Lung microvascular endothelial cell (primary cell): ENCODE data around the gene ZCCHC2. TPM values are rescaled to one million over a fixed set of nuclear protein-coding genes. Genes with fewer than 3 reads are reported as not detected.
A peak's percentile ranks its signal among the peaks of the same experiment; 100 is the strongest.

Experiments
- DNase-seq, 2 donors: peaks; one replicate each; pipeline versions ENCODE4 v3.0.0 to v3.0.0-alpha.2; 2010; ENCODE audit warnings: low read depth in 2 of 2
- total RNA-seq: library from RNA; depleted of rRNA; stranded (reverse); fragments of >200 nt; gene quantifications from 2 replicates; pipeline ENCODE4 v1.2.1, GENCODE V29; 2014

Gene ZCCHC2
- total RNA-seq, 1 donor from 2014 or later, result 16.1 TPM

DNA sequence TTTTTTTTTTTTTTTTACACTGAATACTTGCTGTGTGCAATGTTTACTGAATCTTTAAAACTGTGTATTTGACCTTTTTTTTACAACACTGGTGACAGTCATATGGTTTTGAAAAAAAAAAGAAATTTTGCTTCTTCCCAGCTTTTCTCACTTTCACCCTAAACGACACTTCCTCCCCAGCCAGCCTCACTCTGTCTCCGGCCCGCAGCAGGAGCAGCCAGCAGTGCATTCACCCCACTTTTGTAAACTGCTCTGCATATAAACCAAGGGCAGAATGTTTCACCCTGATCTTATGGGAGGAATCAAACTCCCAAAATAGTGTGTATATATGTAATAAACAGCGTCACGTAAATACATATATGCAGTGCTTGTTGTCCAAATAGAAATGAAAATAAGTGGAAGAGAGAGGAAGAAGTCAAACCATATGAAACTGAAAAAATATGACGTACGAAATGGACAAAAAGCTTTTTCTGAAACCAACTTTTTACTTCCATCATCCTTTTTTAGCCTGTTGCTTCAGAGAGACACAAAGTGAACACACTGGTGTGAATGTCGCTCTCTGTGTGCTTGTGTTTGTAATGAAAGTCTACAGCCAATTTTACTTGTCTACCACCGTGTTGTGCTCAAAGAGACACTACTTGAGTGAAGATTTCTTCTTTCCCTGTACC, 54.2 kb downstream of the ZCCHC2 start:
- no peak for DNase-seq

GRCh38 chr18:62577765-62578164, 54.9 kb downstream of the ZCCHC2 start:
- peak in 1 of 2 donors; percentile 45 for DNase-seq

GRCh38 chr18:62578980-62579511, 56.2 kb downstream of the ZCCHC2 start:
- peak in 1 of 2 donors; percentile 68 for DNase-seq

- no peak for DNase-seq
These were observed 60.6 kb downstream of the ZCCHC2 start for GRCh38 chr18:62583376-62583775.

DNA sequence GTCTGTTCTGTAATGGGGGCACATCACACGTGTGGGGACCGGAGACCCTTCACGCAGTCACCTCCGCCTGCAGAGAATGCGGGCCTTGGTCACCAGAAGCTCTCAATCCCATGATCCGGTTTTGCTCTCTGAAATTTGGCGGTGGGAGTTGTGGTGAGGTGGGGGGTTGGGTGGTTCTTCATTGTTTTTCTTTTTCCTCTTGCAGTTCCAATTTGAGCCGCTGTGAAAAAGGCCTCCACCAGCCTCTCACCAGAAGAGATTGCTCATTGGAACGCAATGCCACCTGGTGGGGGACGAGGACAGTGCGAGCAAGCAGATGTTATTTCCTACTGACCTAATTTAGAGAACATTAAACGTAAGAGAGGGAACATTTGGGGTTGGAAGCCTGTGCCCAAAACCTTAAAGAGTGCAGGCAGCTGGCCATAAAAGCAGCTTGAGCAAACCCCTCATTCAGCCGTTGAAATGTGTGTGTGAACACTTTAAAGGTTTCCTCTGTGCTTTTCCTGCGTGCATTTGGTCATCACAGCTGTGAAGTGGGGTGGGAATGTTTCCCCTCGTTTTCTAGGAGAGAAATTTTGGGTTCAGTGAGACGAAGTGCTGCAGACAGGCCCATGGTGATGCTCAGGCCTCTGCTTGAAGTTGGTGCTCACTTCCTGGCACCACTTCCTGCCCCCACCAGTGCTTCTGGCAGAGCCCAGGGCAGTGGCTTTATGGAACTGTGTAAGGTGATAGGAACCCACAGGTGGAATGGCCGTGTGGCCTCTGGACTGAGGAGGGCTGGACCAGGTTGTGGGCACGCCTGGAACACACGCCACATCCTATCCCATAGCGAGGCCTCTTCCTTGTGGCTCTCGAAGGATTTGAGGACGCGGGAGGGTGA, 61.7 kb downstream of the ZCCHC2 start:
- DNase-seq, result peak; percentile 90 to 94

DNA sequence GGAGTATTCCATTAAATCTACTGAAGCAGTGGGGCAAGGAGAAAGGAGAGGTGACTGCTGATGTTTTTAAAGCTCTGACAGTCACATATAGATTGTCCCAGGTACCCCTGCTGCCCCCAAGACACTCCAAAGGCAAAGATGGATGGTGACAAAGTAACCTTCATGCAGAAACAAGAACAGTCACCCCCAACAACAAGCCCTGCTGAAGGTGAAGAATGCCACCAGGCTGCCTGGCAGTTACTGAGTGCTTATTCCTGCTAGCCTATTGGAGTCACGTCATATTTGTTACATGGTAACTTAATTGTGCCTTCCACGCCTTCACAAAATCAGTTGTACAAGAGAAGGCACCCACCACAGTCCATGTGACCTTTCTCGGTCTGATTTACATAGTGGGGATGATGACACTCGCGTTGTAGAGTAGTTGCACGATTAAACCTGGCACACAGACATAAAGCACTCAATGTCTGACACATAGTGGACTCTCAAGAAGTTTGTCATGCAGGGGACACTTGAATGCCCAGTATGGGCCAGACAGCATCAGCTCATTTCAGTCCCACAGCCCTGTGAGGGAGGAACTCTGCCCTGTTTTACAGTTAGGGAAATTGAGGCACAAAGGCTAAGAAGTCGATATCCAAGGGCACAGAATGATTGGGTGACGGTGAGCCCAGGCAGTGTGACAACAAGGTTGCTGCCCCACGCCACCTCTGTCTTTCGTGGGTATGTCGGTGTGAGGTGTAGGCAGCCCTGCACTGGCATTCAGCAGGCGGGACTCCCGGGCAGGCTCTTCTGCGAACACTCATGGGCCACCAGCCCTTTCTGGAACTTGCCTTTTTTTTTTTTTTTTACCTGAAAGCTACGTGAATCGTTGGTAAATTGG, 62.7 kb downstream of the ZCCHC2 start:
- DNase-seq, result no peak

GRCh38 chr18:62586151-62586774, 63.4 kb downstream of the ZCCHC2 start:
- peak; percentile 74 to 80 for DNase-seq

GRCh38 chr18:62586781-62587487, 64.1 kb downstream of the ZCCHC2 start:
- no peak for DNase-seq

DNA sequence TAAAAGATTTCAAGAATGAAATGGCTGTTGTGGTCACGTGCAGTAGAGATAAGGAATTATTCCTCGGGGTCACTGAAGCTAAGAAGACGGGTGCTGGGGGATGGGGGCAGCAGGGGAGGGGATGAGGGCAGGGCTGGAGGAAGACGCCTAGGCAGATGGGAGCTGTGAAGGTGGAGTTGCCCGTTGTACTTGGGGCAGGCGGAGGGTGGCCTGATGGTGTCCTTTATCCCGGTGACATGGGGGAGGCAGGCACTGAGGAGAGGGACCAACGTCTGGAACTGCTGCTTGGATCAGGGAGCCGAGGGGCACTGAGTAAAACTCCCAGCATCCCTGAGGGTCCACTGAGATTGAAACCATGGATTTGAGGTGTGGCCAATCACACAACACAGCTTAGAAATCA, 64.9 kb downstream of the ZCCHC2 start:
- no peak for DNase-seq

DNA sequence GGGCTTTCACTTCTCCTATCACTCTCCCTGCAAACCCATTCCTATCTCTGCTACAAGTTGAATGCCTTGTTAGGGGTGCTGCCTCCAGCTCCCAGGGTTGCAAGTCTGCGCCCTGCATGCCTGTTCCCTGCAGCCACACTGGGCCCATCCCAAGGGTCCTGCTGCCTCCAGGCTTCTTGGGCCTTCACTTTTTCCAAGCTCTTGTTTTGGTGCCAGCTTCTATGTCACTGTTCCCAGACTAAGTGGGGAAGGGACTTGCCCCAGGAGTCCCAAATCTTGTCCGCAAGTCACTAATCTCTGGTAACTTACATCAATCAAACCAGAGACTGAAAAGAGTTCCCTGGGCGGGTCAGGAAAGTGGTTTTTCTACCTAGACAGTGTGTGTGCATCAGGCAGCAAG, 65.4 kb downstream of the ZCCHC2 start:
- DNase-seq, result no peak

DNA sequence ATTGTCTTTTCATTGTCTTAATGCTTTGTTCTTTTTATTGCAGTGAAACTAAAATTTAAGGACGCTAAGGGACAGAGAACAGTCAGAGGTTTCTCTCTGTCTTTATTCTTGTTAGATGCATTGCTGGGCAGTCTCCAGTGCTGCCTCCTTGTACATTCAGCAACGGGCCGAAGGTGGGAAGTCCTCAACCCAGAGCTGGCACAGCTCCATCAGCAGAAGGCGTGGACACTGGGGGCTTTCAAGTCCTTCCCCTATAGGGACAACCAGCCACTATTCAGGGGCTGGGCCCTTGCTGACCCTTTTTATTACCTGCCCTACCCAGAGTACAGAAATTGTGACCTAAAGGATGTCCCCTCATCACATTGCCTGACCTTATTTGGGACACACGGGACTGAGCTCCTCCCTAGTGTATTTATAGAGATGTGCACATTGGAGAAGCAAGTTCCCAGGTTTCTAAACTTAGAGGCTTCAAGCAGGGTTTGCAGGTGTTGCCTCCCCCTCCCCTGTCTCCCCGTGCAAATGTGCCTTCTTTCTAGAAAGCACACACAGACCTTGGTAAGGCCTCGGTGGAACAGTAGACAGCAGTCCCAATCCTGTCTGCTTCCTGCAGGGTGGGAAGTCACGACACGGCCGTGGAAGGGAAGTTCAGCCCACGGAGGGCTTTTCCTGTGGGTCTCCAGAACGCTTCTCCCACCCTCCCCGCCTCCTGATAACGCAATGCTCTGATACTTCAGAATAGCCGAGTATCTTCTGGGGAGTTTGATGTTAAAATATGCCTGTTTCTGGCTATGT, 68.2 kb downstream of the ZCCHC2 start:
- DNase-seq, result no peak

GRCh38 chr18:62596145-62597005, 73.5 kb downstream of the ZCCHC2 start:
- peak; percentile 10 to 40 for DNase-seq

DNA sequence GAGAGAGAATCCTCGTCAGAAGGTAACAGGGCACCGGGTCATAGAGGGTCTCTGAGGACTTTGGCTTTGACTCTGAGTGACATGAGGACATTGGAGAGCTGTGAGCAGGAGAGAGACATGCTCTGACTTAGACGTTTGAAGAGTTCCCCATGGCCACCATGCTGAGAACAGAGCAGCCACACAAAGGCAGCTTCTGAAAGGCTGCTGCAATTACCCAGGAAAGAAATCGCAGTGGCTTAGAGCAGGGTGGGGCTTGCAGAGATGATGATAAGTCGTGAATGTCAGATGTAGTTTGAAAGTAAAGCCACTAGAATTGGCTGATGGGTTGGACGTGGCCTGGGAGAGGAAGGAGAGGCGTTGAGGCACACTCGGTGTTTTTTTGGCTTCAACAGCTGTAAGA, 79.0 kb downstream of the ZCCHC2 start:
- no peak for DNase-seq

- no peak for DNase-seq
These were observed 79.9 kb downstream of the ZCCHC2 start for GRCh38 chr18:62602706-62603105.

DNA sequence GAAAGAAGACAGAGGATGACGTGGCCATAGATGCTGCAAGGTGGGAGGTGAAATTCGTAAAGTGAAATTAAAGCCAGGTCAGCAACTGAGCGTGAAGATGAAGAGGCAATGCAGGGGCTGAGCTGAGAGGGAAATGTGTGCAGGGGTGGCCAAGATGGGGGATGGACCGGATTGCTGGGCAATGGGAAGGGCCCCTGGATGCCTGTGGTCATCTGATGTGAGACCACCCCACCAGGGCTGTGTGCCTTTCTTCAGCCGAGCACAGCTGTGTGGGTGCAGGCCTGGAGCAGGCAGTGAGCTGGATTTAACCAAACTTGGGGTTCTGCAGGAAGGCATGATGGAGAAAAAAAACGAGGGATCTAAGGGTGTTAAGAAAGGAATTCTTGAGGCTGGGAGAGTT, 80.4 kb downstream of the ZCCHC2 start:
- no peak for DNase-seq

- no peak for DNase-seq
These were observed 81.2 kb downstream of the ZCCHC2 start for GRCh38 chr18:62603979-62604378.

DNA sequence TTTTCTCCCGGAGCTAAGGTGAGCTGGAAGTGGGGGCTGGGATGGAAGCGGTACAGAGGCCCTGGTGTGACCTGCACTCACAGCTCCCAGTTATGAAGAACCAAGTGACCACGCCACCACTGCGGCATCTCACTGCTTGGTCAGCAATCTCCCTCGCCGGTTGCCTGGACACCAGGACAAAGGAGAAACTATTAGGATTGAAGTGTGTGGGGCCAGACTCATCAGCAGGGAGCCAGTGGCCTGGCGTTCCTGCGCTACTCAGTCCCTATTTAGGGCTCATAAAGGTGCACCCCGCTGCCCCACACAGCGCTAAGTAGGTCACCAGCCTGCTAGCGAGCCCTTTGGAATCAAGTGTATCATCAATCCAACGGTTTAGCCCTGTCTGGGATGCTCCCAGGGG, 82.9 kb downstream of the ZCCHC2 start:
- DNase-seq, result no peak

GRCh38 chr18:62606106-62606505, 83.3 kb downstream of the ZCCHC2 start:
- DNase-seq, result no peak

DNA sequence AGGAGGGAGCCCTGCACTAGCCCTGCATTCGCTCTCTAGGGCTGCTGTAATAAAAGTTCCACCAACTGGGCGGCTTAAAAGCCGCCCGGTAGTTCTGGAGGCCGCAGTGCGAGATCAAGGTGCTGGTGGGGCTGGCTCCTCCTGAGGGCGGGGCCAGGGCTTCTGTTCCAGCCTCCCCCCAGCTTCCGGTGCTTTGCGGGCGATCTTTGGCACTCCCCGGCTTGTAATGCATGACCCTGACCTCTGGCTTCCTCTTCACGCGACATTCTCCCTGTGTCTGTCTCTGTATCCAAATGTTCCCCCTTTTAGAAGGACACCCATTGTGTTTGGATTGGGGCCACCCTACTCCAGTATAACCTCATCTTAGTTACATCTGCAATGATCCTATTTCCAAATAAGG, 84.5 kb downstream of the ZCCHC2 start:
- no peak for DNase-seq
